ENCODE data around the gene PACRG. TPM values are rescaled to one million over a fixed set of nuclear protein-coding genes. Genes with fewer than 3 reads are reported as not detected.

PACRG gene
- total RNA-seq, 1 experiment from 2014 or later, result 0.44 TPM

DNA sequence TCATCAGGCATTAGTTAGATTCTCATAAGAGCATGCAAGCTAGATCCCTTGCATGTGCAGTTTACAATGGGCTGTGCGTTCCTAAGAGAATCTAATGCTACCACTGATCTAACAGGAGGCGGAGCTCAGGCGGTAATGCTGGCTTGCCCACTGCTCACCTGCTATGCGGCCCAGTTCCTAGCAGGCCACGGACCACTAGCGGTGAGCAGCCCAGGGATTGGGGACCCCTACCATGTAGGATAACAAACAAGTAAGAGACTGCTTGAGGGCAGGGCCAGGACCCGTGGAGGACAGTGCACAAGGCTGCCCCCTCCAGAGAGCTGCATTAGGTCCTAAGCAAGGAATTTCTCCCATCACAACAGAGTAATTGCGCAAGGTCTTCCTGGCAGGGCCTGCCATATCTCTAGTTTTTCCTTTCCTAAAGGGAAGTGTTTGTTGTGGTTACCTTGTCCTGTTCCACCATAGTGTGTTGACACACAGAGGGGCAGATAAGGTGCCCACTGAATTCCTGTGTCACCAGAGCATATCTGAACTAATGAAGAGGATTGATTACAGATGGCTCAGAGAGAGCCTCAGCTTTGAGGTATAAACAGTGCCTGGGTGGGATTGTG, 58.0 kb downstream of the PACRG start (continued):
- TF ChIP-seq ZNF281 (CRISPR knock-in tag; IDR thresholded peaks at IDR 0.05), result no peak
- TF ChIP-seq RELA (CRISPR knock-in tag; IDR thresholded peaks at IDR 0.05; ENCODE audit: borderline replicate concordance), result no peak
- no peak for TF ChIP-seq NR3C1 (CRISPR knock-in tag; conservative IDR thresholded peaks at IDR 0.05; ENCODE audit: low read depth)
- no peak for TF ChIP-seq TP53 (CRISPR knock-in tag; IDR thresholded peaks at IDR 0.05)
- no peak for TF ChIP-seq MLX (CRISPR knock-in tag; IDR thresholded peaks at IDR 0.05)

DNA sequence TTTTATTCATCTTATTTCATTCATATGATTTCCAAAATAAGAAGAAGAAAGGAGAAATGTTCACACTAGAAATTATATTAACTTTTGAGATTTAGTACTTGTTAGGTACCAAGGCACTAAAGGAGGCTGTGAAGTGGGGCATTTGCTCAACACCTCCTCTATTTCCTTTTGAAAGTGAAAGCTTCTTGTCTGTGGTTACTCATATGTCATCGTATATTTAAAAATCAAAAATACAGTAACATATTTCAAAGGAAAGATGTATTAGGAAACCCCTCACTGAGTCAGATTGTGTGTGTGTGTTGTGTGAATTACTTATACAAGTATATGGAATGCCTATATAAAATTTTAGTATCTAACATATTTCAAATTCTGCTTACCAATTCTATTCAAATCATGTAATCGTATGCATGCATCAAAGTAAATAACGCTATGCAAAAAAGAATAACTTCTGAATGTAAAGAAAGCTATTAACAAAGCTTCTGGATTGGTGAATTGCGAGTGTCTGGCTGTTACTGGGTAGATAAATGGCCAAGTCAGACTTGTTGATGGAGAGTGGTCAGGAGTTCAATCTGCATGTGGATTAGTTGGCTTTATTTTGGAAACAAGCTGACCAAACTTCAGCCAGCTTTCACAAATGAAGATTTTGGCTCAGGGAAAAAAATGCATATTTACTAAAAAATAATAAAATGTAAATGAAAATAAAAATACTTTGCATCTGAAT, 70.9 kb downstream of the PACRG start:
- no peak for ATAC-seq
- DNase-seq (ENCODE audit: low spot score), result no peak
- no peak overlapping the region for H3K4me3 Mint-ChIP-seq
- no peaks in the 10 kb centered on the region for H3K36me3 Mint-ChIP-seq
- no peaks in the 10 kb centered on the region for H3K4me1 Mint-ChIP-seq
- no peak overlapping the region for H3K27ac Mint-ChIP-seq
- no peaks in the 10 kb centered on the region for H3K9me3 Mint-ChIP-seq
- POLR2A ChIA-PET, result no interaction called here
- CTCF ChIA-PET, result no interaction called here
- H3K27me3 Mint-ChIP-seq (ENCODE audit: low read depth), result no peaks in the 10 kb centered on the region
- TF ChIP-seq, protein P1, sequence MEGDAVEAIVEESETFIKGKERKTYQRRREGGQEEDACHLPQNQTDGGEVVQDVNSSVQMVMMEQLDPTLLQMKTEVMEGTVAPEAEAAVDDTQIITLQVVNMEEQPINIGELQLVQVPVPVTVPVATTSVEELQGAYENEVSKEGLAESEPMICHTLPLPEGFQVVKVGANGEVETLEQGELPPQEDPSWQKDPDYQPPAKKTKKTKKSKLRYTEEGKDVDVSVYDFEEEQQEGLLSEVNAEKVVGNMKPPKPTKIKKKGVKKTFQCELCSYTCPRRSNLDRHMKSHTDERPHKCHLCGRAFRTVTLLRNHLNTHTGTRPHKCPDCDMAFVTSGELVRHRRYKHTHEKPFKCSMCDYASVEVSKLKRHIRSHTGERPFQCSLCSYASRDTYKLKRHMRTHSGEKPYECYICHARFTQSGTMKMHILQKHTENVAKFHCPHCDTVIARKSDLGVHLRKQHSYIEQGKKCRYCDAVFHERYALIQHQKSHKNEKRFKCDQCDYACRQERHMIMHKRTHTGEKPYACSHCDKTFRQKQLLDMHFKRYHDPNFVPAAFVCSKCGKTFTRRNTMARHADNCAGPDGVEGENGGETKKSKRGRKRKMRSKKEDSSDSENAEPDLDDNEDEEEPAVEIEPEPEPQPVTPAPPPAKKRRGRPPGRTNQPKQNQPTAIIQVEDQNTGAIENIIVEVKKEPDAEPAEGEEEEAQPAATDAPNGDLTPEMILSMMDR (IDR thresholded peaks at IDR 0.05), result no peak
- TF ChIP-seq USF1 (CRISPR knock-in tag; IDR thresholded peaks at IDR 0.05), result no peak
- no peak for TF ChIP-seq ZNF423 (CRISPR knock-in tag; IDR thresholded peaks at IDR 0.05)
- TF ChIP-seq ARID4B (CRISPR knock-in tag; IDR thresholded peaks at IDR 0.05; ENCODE audit: borderline replicate concordance), result no peak
- TF ChIP-seq GABPB1 (CRISPR knock-in tag; IDR thresholded peaks at IDR 0.05), result no peak
- no peak for TF ChIP-seq FOXP4 (CRISPR knock-in tag; IDR thresholded peaks at IDR 0.05)
- TF ChIP-seq, protein P2, sequence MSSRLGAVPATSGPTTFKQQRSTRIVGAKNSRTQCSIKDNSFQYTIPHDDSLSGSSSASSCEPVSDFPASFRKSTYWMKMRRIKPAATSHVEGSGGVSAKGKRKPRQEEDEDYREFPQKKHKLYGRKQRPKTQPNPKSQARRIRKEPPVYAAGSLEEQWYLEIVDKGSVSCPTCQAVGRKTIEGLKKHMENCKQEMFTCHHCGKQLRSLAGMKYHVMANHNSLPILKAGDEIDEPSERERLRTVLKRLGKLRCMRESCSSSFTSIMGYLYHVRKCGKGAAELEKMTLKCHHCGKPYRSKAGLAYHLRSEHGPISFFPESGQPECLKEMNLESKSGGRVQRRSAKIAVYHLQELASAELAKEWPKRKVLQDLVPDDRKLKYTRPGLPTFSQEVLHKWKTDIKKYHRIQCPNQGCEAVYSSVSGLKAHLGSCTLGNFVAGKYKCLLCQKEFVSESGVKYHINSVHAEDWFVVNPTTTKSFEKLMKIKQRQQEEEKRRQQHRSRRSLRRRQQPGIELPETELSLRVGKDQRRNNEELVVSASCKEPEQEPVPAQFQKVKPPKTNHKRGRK (CRISPR knock-in tag; IDR thresholded peaks at IDR 0.05; ENCODE audit: borderline replicate concordance), result no peak
- no peak for TF ChIP-seq ELF4 (CRISPR knock-in tag; IDR thresholded peaks at IDR 0.05; ENCODE audit: low read depth)
- no peak for TF ChIP-seq HMGA2 (CRISPR knock-in tag; IDR thresholded peaks at IDR 0.05)
- no peak for TF ChIP-seq NR2C2 (CRISPR knock-in tag; IDR thresholded peaks at IDR 0.05)
- no peak for TF ChIP-seq EMX1 (CRISPR knock-in tag; IDR thresholded peaks at IDR 0.05)
- TF ChIP-seq ZNF281 (CRISPR knock-in tag; IDR thresholded peaks at IDR 0.05), result no peak
- TF ChIP-seq NFE2L1 (CRISPR knock-in tag; IDR thresholded peaks at IDR 0.05), result no peak
